NT2/D1 (cell line): ENCODE data around the gene WBP4.

ENCODE experiments used
- SUZ12 ChIP-seq: IDR thresholded peaks from 2 replicates; pipeline ENCODE4 v1.6.1; 2011; ENCODE audit not compliant: insufficient read length, insufficient read depth; ENCODE audit errors: extremely low read depth
- YY1 ChIP-seq: IDR thresholded peaks from 2 replicates; pipeline ENCODE4 v1.6.1; 2011; ENCODE audit not compliant: insufficient read length, insufficient read depth
- ZNF274 ChIP-seq: IDR thresholded peaks from 2 replicates; pipeline ENCODE4 v1.6.1; 2011; ENCODE audit warnings: mild to moderate bottlenecking, low read depth, low read length

GRCh38 chr13:41111454-41111853 is 50.1 kb downstream of the WBP4 start:
- TF ChIP-seq YY1 (no peak), ZNF274 (no peak), SUZ12 (no peak)
